Progenitor cell of endocrine pancreas (in vitro differentiated cells): ENCODE data around the gene MSI2. TPM values are rescaled to one million over a fixed set of nuclear protein-coding genes. Genes with fewer than 3 reads are reported as not detected.

Source experiments
- DNase-seq: peaks from one replicate; pipeline ENCODE4 v3.0.0; 2021; ENCODE audit warnings: low spot score; ENCODE audit not compliant: unreplicated experiment
- H3K27ac Mint-ChIP-seq: 2 replicates; pipeline ENCODE4 v1.8.0; 2021; ENCODE audit warnings: mild to moderate bottlenecking, moderate library complexity, mixed read lengths
- H3K27me3 Mint-ChIP-seq: 2 replicates; pipeline ENCODE4 v1.8.0; 2021; ENCODE audit warnings: mixed read lengths
- H3K36me3 Mint-ChIP-seq: 2 replicates; pipeline ENCODE4 v1.8.0; 2022; ENCODE audit warnings: mixed read lengths; ENCODE audit not compliant: insufficient read depth
- H3K4me1 Mint-ChIP-seq: 2 replicates; pipeline ENCODE4 v1.8.0; 2021; ENCODE audit warnings: low read depth, mixed read lengths
- H3K4me3 Mint-ChIP-seq: 2 replicates; pipeline ENCODE4 v1.8.0; 2021; ENCODE audit warnings: low read depth, mild to moderate bottlenecking, moderate library complexity, mixed read lengths
- H3K9me3 Mint-ChIP-seq: 2 replicates; pipeline ENCODE4 v1.8.0; 2021; ENCODE audit warnings: low read depth, mixed read lengths
- total RNA-seq: library from RNA; stranded (reverse); gene quantifications from 2 replicates; pipeline ENCODE4 v1.2.1, GENCODE V29; 2021
- TF ChIP-seq, protein P1 (sequence below): fragments of 200-600 bp; sonication (generic); IDR thresholded peaks from one replicate; pipeline ENCODE4 v1.5.0; 2021; ENCODE audit warnings: antibody characterized with exemption, mild to moderate bottlenecking; ENCODE audit not compliant: unreplicated experiment

Gene MSI2
- total RNA-seq, 1 donor from 2014 or later = 164 TPM

GRCh38 chr17:57666201-57666870 is 410.0 kb downstream of the MSI2 start:
- TF ChIP-seq, protein P1, sequence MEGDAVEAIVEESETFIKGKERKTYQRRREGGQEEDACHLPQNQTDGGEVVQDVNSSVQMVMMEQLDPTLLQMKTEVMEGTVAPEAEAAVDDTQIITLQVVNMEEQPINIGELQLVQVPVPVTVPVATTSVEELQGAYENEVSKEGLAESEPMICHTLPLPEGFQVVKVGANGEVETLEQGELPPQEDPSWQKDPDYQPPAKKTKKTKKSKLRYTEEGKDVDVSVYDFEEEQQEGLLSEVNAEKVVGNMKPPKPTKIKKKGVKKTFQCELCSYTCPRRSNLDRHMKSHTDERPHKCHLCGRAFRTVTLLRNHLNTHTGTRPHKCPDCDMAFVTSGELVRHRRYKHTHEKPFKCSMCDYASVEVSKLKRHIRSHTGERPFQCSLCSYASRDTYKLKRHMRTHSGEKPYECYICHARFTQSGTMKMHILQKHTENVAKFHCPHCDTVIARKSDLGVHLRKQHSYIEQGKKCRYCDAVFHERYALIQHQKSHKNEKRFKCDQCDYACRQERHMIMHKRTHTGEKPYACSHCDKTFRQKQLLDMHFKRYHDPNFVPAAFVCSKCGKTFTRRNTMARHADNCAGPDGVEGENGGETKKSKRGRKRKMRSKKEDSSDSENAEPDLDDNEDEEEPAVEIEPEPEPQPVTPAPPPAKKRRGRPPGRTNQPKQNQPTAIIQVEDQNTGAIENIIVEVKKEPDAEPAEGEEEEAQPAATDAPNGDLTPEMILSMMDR = no peak
- Mint-ChIP-seq H3K27ac (no peak overlapping the region), H3K36me3 (peaks cover 3% of the 10 kb centered on the region), H3K4me3 (no peak overlapping the region), H3K4me1 (peaks cover 21% of the 10 kb centered on the region), H3K27me3 (no peaks in the 10 kb centered on the region), H3K9me3 (no peaks in the 10 kb centered on the region)
- no peak for DNase-seq

- no peaks in the 10 kb centered on the region for H3K9me3 Mint-ChIP-seq
- TF ChIP-seq, protein P1 = no peak
- H3K36me3 Mint-ChIP-seq = peaks cover 3% of the 10 kb centered on the region
- H3K4me3 Mint-ChIP-seq = no peak overlapping the region
- H3K4me1 Mint-ChIP-seq = peaks cover 21% of the 10 kb centered on the region
- no peak for DNase-seq
- H3K27me3 Mint-ChIP-seq = no peaks in the 10 kb centered on the region
- no peak overlapping the region for H3K27ac Mint-ChIP-seq
Observed at GRCh38 chr17:57666946-57667345, 410.6 kb downstream of the MSI2 start.

DNA sequence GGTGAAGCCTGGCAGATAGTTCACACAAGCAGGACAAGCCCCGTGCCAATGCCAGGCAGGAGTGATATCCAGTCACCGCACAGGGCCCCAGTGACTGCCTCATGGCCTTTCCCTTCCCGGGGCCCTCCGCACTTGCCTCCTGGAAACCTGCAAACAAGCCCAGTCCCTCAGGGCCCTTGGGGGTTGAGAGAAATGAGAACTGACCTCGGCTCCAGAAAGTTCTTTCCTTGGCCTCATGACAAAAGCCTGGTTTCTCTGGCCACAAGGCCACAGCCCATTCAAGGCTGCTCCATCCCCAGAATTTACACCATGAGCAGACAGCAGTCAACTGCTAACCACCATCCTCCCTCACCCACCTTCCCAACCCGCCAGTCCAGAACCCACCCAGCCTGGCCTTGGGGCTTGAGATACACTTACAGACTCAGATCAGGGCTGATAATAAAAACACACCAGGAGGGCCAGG is 411.2 kb downstream of the MSI2 start:
- peaks cover 4% of the 10 kb centered on the region for H3K36me3 Mint-ChIP-seq
- H3K4me1 Mint-ChIP-seq = peaks cover 18% of the 10 kb centered on the region
- no peak overlapping the region for H3K27ac Mint-ChIP-seq
- TF ChIP-seq, protein P1 = no peak
- H3K9me3 Mint-ChIP-seq = no peaks in the 10 kb centered on the region
- no peak for DNase-seq
- H3K4me3 Mint-ChIP-seq = no peak overlapping the region
- H3K27me3 Mint-ChIP-seq = no peaks in the 10 kb centered on the region

GRCh38 chr17:57668332-57668731 is 412.0 kb downstream of the MSI2 start:
- DNase-seq = no peak
- H3K9me3 Mint-ChIP-seq = no peaks in the 10 kb centered on the region
- TF ChIP-seq, protein P1 = no peak
- peaks cover 17% of the 10 kb centered on the region for H3K4me1 Mint-ChIP-seq
- no peaks in the 10 kb centered on the region for H3K27me3 Mint-ChIP-seq
- H3K36me3 Mint-ChIP-seq = peaks cover 6% of the 10 kb centered on the region
- no peak overlapping the region for H3K27ac Mint-ChIP-seq
- H3K4me3 Mint-ChIP-seq = no peak overlapping the region

DNA sequence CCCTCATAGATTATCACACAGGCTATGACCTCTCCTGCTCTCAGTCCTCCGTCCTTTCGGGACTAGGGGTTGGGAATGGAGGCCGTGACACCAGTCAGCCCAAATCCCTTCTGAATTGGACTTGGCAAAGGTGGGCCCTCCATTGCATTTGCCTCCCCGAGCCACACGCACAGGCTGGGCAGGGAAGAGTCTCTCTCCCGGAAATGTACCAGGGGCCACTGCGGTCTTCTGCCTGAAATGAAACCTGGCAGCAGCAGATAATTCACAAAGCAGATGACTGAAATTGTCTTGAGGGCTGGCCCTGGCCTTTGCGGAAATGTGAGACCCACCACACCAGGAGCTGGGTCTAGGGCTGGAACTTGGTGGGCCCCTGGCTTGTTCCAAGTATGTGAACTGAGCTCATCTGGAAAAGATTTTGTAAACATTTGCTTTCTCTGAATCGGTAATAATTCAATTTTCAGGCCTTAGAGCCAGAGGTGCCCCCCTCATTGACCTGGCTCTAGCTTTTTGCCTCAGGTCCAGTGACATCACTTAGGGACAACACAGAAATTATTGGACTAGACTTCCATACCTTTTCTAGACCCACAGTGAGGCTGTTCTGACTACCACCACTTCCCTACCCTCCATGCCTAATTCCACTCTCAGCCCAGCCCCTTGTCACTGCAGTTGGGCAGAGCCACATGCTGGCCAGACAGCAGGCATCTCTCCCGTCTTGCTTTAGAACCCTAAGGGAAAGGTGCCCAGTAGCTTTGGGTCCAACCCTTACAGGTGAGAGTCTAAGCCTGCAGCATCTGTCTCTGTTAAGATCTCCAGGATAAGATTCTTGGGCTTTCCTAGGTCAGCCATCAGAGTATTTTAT is 413.6 kb downstream of the MSI2 start:
- H3K9me3 Mint-ChIP-seq = no peaks in the 10 kb centered on the region
- no peak for DNase-seq
- no peak overlapping the region for H3K4me3 Mint-ChIP-seq
- H3K36me3 Mint-ChIP-seq = peaks cover 6% of the 10 kb centered on the region
- no peak overlapping the region for H3K27ac Mint-ChIP-seq
- H3K4me1 Mint-ChIP-seq = peaks cover 7% of the 10 kb centered on the region
- H3K27me3 Mint-ChIP-seq = no peaks in the 10 kb centered on the region
- TF ChIP-seq, protein P1 = no peak
